Measurements from ENCODE around the gene TAC4. TPM values are rescaled to one million over a fixed set of nuclear protein-coding genes. Genes with fewer than 3 reads are reported as not detected.

The TAC4 gene
- total and polyA plus RNA-seq, 2 donors (not counting 1 experiment from before 2014, with no cell fraction given) = not detected

DNA sequence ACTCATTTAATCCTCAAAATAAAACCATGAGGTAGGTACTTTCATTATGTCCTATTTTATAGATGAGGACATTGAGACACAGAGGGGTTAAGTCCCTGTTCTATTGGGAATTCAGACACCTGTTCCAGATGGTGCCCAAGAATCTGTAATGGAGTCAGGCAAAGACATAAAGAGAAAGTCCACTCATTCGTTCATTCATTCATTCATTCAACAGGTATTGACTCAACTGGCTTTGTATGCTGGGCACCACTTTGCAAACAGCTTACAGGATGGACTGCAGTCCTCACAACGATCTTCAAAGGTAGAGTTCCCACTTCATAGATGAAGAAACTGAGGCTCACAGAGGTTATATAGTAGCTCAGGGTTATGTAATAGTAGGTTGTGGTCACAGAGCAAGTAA is 47.9 kb upstream of the TAC4 start:
- DNase-seq (ENCODE audit: low read depth in 2 of 2) = no peak
- Histone ChIP-seq H2AFZ (ENCODE audit: low read length) (no peak overlapping the region), H3K36me3 (ENCODE audit: control insufficient read depth, insufficient read depth, low read length) (no peaks in the 10 kb centered on the region), H3K9me3 (ENCODE audit: control insufficient read depth, insufficient read depth, low read depth, low read length) (no peaks in the 10 kb centered on the region), H3K9ac (ENCODE audit: insufficient read depth, low read length) (no peak overlapping the region), H3K4me2 (ENCODE audit: extremely low read depth, insufficient read depth, low read length) (no peak overlapping the region), H3K4me3 (replicated peaks in 1 of 4; ENCODE audit: control extremely low read depth in 1 of 4, insufficient read depth in 1 of 4, low read depth in 3 of 4, low read length in 4 of 4) (no peak overlapping the region), H4K20me1 (ENCODE audit: control insufficient read depth, extremely low read depth, insufficient read depth, low read length) (no peaks in the 10 kb centered on the region), H3K27ac (ENCODE audit: insufficient read depth, low read length) (no peak overlapping the region), H3K4me1 (ENCODE audit: control insufficient read depth, extremely low read depth, insufficient read depth, low read length) (no peaks in the 10 kb centered on the region), H3K79me2 (ENCODE audit: control insufficient read depth, insufficient read depth, low read length) (no peaks in the 10 kb centered on the region), H3K27me3 (ENCODE audit: control insufficient read depth, insufficient read depth, low read length) (peaks cover 28% of the 10 kb centered on the region)
- TF ChIP-seq, protein P1, sequence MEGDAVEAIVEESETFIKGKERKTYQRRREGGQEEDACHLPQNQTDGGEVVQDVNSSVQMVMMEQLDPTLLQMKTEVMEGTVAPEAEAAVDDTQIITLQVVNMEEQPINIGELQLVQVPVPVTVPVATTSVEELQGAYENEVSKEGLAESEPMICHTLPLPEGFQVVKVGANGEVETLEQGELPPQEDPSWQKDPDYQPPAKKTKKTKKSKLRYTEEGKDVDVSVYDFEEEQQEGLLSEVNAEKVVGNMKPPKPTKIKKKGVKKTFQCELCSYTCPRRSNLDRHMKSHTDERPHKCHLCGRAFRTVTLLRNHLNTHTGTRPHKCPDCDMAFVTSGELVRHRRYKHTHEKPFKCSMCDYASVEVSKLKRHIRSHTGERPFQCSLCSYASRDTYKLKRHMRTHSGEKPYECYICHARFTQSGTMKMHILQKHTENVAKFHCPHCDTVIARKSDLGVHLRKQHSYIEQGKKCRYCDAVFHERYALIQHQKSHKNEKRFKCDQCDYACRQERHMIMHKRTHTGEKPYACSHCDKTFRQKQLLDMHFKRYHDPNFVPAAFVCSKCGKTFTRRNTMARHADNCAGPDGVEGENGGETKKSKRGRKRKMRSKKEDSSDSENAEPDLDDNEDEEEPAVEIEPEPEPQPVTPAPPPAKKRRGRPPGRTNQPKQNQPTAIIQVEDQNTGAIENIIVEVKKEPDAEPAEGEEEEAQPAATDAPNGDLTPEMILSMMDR (conservative IDR thresholded peaks at IDR 0.05 in 1 of 2, IDR thresholded peaks at IDR 0.05 in 1 of 2; ENCODE audit: low read depth in 1 of 2, low read length in 2 of 2) = no peak
- no peak for TF ChIP-seq EZH2 (IDR thresholded peaks at IDR 0.05; ENCODE audit: low read length, missing control alignments)

DNA sequence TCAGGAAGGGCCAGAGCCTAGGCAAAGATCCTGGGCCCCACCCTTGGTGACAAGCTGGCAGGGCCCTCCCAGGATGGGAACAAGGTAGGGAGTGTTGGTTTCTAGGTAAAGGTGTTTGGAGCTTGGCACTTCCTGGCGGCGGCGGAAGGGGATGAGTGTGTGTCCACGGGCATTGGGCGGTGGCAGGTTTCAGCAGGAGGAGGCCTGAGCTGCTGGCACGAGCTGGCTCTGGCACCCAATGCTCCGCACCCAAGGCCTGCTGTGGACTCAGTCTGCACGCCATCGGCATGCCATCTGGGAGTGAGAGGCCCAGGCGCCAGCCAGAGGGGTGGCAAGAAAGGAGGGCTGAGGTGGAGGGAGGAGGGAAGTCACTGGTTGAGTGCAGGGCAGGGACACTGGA is 46.9 kb upstream of the TAC4 start:
- no peaks in the 10 kb centered on the region for H3K9me3 ChIP-seq (ENCODE audit: control insufficient read depth, insufficient read depth, low read depth, low read length)
- DNase-seq (ENCODE audit: low read depth in 2 of 2) = no peak
- no peak overlapping the region for H3K4me3 ChIP-seq (replicated peaks in 1 of 4; ENCODE audit: control extremely low read depth in 1 of 4, insufficient read depth in 1 of 4, low read depth in 3 of 4, low read length in 4 of 4)
- no peak overlapping the region for H3K9ac ChIP-seq (ENCODE audit: insufficient read depth, low read length)
- H4K20me1 ChIP-seq (ENCODE audit: control insufficient read depth, extremely low read depth, insufficient read depth, low read length) = no peaks in the 10 kb centered on the region
- TF ChIP-seq, protein P1 (conservative IDR thresholded peaks at IDR 0.05 in 1 of 2, IDR thresholded peaks at IDR 0.05 in 1 of 2; ENCODE audit: low read depth in 1 of 2, low read length in 2 of 2) = no peak
- TF ChIP-seq EZH2 (IDR thresholded peaks at IDR 0.05; ENCODE audit: low read length, missing control alignments) = no peak
- no peak overlapping the region for H3K4me2 ChIP-seq (ENCODE audit: extremely low read depth, insufficient read depth, low read length)
- no peak overlapping the region for H2AFZ ChIP-seq (ENCODE audit: low read length)
- no peaks in the 10 kb centered on the region for H3K36me3 ChIP-seq (ENCODE audit: control insufficient read depth, insufficient read depth, low read length)
- peaks cover 25% of the 10 kb centered on the region for H3K27me3 ChIP-seq (ENCODE audit: control insufficient read depth, insufficient read depth, low read length)
- no peaks in the 10 kb centered on the region for H3K4me1 ChIP-seq (ENCODE audit: control insufficient read depth, extremely low read depth, insufficient read depth, low read length)
- no peaks in the 10 kb centered on the region for H3K79me2 ChIP-seq (ENCODE audit: control insufficient read depth, insufficient read depth, low read length)
- H3K27ac ChIP-seq (ENCODE audit: insufficient read depth, low read length) = no peak overlapping the region

DNA sequence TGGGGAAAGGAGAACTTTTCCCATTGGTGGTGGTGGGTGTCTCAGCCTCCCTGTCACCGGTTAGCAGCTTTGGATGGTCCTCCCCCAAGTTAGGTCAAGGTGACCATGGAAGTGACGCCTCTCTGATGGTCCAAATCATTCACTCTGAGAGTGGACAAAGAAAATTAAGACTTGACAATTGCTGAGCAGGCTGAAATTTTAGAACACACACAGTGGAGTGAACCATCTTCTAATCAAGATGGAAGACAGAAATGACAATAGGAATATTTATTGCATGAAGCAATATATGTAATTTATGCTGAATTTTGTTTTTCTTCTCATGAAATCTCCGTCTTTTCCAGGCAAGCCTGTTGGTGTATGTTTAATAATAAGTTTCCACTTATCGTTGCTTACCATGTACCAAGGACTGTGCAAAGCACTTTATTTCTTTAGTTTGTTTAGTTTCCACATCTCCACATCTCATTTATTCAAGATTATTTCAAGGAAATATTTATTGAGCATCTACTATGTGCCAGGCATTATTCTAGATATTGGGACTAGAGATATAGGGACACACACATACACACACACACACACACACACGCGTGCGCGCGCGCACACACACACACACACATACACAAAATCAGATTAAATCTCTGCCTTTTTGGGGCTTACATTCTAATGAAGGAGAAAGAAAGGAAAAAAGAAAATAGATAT is 44.0 kb upstream of the TAC4 start:
- Histone ChIP-seq H3K79me2 (ENCODE audit: control insufficient read depth, insufficient read depth, low read length) (no peaks in the 10 kb centered on the region), H3K9me3 (ENCODE audit: control insufficient read depth, insufficient read depth, low read depth, low read length) (no peaks in the 10 kb centered on the region), H3K27me3 (ENCODE audit: control insufficient read depth, insufficient read depth, low read length) (peaks cover 30% of the 10 kb centered on the region), H3K4me2 (ENCODE audit: extremely low read depth, insufficient read depth, low read length) (no peak overlapping the region), H3K4me3 (replicated peaks in 1 of 4; ENCODE audit: control extremely low read depth in 1 of 4, insufficient read depth in 1 of 4, low read depth in 3 of 4, low read length in 4 of 4) (no peak overlapping the region), H3K9ac (ENCODE audit: insufficient read depth, low read length) (no peak overlapping the region), H3K36me3 (ENCODE audit: control insufficient read depth, insufficient read depth, low read length) (no peaks in the 10 kb centered on the region), H2AFZ (ENCODE audit: low read length) (no peak overlapping the region), H3K27ac (ENCODE audit: insufficient read depth, low read length) (no peak overlapping the region), H4K20me1 (ENCODE audit: control insufficient read depth, extremely low read depth, insufficient read depth, low read length) (no peaks in the 10 kb centered on the region), H3K4me1 (ENCODE audit: control insufficient read depth, extremely low read depth, insufficient read depth, low read length) (no peaks in the 10 kb centered on the region)
- no peak for DNase-seq (ENCODE audit: low read depth in 2 of 2)
- TF ChIP-seq, protein P1 (conservative IDR thresholded peaks at IDR 0.05 in 1 of 2, IDR thresholded peaks at IDR 0.05 in 1 of 2; ENCODE audit: low read depth in 1 of 2, low read length in 2 of 2) = no peak
- TF ChIP-seq EZH2 (IDR thresholded peaks at IDR 0.05; ENCODE audit: low read length, missing control alignments) = no peak
